Adipocyte (in vitro differentiated cells): Measurements from ENCODE around the gene IFITM1.

ENCODE experiments used
- DNase-seq: peaks from one replicate; pipeline ENCODE4 v3.0.0-alpha.2; 2015; ENCODE audit warnings: low read depth
- H3K27me3 ChIP-seq: replicated peaks from 2 replicates; pipeline ENCODE4 v1.7.0; 2013; ENCODE audit warnings: mild to moderate bottlenecking, low read length, moderate library complexity; ENCODE audit not compliant: control insufficient read depth, insufficient read depth
- H3K36me3 ChIP-seq: 2 replicates; pipeline ENCODE4 v1.7.0; 2013; ENCODE audit warnings: low read length, mild to moderate bottlenecking, moderate library complexity; ENCODE audit not compliant: control insufficient read depth, insufficient read depth, severe bottlenecking
- H3K4me1 ChIP-seq: 2 replicates; pipeline ENCODE4 v1.7.0; 2013; ENCODE audit warnings: mild to moderate bottlenecking, low read length, moderate library complexity; ENCODE audit not compliant: control insufficient read depth, insufficient read depth
- H3K4me3 ChIP-seq: 2 replicates; pipeline ENCODE4 v1.7.0; 2013; ENCODE audit warnings: mild to moderate bottlenecking, low read length, moderate library complexity
- H3K9ac ChIP-seq: 2 replicates; pipeline ENCODE4 v1.7.0; 2013; ENCODE audit warnings: mild to moderate bottlenecking, low read length, moderate library complexity
- H3K9me3 ChIP-seq: 2 replicates; pipeline ENCODE4 v1.7.0; 2013; ENCODE audit warnings: mild to moderate bottlenecking, low read length, moderate library complexity; ENCODE audit not compliant: control insufficient read depth

The IFITM1 gene

GRCh38 chr11:291281-292210 is 22.3 kb upstream of the IFITM1 start:
- H3K27me3 ChIP-seq = peaks cover 9% of the 10 kb centered on the region
- no peak overlapping the region for H3K9ac ChIP-seq
- no peak for DNase-seq
- no peaks in the 10 kb centered on the region for H3K36me3 ChIP-seq
- no peaks in the 10 kb centered on the region for H3K9me3 ChIP-seq
- no peak overlapping the region for H3K4me3 ChIP-seq
- H3K4me1 ChIP-seq = peaks cover 4% of the 10 kb centered on the region

GRCh38 chr11:292211-293121 is 21.4 kb upstream of the IFITM1 start:
- Histone ChIP-seq H3K36me3 (no peaks in the 10 kb centered on the region), H3K4me1 (peaks cover 7% of the 10 kb centered on the region), H3K9me3 (no peaks in the 10 kb centered on the region), H3K4me3 (no peak overlapping the region), H3K9ac (no peak overlapping the region), H3K27me3 (peaks cover 9% of the 10 kb centered on the region)
- no peak for DNase-seq

- H3K4me3 ChIP-seq = no peak overlapping the region
- peaks cover 5% of the 10 kb centered on the region for H3K27me3 ChIP-seq
- no peak for DNase-seq
Measured at GRCh38 chr11:293271-293851, 20.5 kb upstream of the IFITM1 start.

GRCh38 chr11:293852-294661 is 19.8 kb upstream of the IFITM1 start:
- Histone ChIP-seq H3K4me3 (no peak overlapping the region), H3K27me3 (peaks cover 10% of the 10 kb centered on the region), H3K9ac (no peak overlapping the region), H3K4me1 (peaks cover 8% of the 10 kb centered on the region), H3K36me3 (no peaks in the 10 kb centered on the region), H3K9me3 (no peaks in the 10 kb centered on the region)
- DNase-seq = no peak

More at GRCh38 chr11:293271-293851, 20.5 kb upstream of the IFITM1 start:
- Histone ChIP-seq H3K9ac (no peak overlapping the region), H3K9me3 (no peaks in the 10 kb centered on the region), H3K4me1 (peaks cover 8% of the 10 kb centered on the region), H3K36me3 (no peaks in the 10 kb centered on the region)

GRCh38 chr11:294780-295179 is 19.1 kb upstream of the IFITM1 start:
- no peak for DNase-seq
- Histone ChIP-seq H3K9ac (no peak overlapping the region), H3K4me1 (peaks cover 8% of the 10 kb centered on the region), H3K9me3 (no peaks in the 10 kb centered on the region), H3K4me3 (no peak overlapping the region), H3K36me3 (no peaks in the 10 kb centered on the region), H3K27me3 (peaks cover 10% of the 10 kb centered on the region)

- no peak for DNase-seq
- Histone ChIP-seq H3K36me3 (no peaks in the 10 kb centered on the region), H3K9me3 (no peaks in the 10 kb centered on the region), H3K4me1 (peaks cover 8% of the 10 kb centered on the region), H3K4me3 (no peak overlapping the region), H3K9ac (no peak overlapping the region), H3K27me3 (peaks cover 18% of the 10 kb centered on the region)
Measured at GRCh38 chr11:295351-296170, 18.3 kb upstream of the IFITM1 start.

GRCh38 chr11:296171-297050 is 17.4 kb upstream of the IFITM1 start:
- DNase-seq = no peak
- H3K9ac ChIP-seq = no peak overlapping the region
- no peaks in the 10 kb centered on the region for H3K36me3 ChIP-seq
- H3K27me3 ChIP-seq = peaks cover 21% of the 10 kb centered on the region
- H3K9me3 ChIP-seq = no peaks in the 10 kb centered on the region
- H3K4me3 ChIP-seq = no peak overlapping the region
- peaks cover 8% of the 10 kb centered on the region for H3K4me1 ChIP-seq

GRCh38 chr11:297051-297585 is 16.7 kb upstream of the IFITM1 start:
- H3K4me3 ChIP-seq = no peak overlapping the region
- peaks cover 21% of the 10 kb centered on the region for H3K27me3 ChIP-seq
- no peaks in the 10 kb centered on the region for H3K36me3 ChIP-seq
- no peak overlapping the region for H3K9ac ChIP-seq
- peaks cover 8% of the 10 kb centered on the region for H3K4me1 ChIP-seq
- no peak for DNase-seq
- no peaks in the 10 kb centered on the region for H3K9me3 ChIP-seq

- Histone ChIP-seq H3K27me3 (peaks cover 21% of the 10 kb centered on the region), H3K36me3 (no peaks in the 10 kb centered on the region), H3K4me1 (peaks cover 8% of the 10 kb centered on the region), H3K9me3 (no peaks in the 10 kb centered on the region), H3K4me3 (no peak overlapping the region), H3K9ac (peak overlapping the region; percentile 42)
- no peak for DNase-seq
Measured at GRCh38 chr11:297586-298405, 16.0 kb upstream of the IFITM1 start.
